NCI-H748 (cell line): ENCODE data around the gene PTPRG.

Source experiments
- DNase-seq: peaks from one replicate; lab custom pipeline; 2025; ENCODE audit not compliant: unreplicated experiment; lab: John Stamatoyannopoulos, UW

PTPRG gene

GRCh38 chr3:62168356-62168755, 607.0 kb downstream of the PTPRG start:
- DNase-seq = no peak

GRCh38 chr3:62169906-62170660, 608.7 kb downstream of the PTPRG start:
- DNase-seq = no peak

GRCh38 chr3:62171789-62172188, 610.4 kb downstream of the PTPRG start:
- DNase-seq = no peak

- no peak for DNase-seq
These were observed 610.8 kb downstream of the PTPRG start for GRCh38 chr3:62172199-62172598.

- DNase-seq = no peak
These were observed 612.7 kb downstream of the PTPRG start for GRCh38 chr3:62173939-62174515.

GRCh38 chr3:62175161-62175560, 613.8 kb downstream of the PTPRG start:
- no peak for DNase-seq

- no peak for DNase-seq
These were observed 616.7 kb downstream of the PTPRG start for GRCh38 chr3:62178032-62178431.

GRCh38 chr3:62178739-62179600, 617.6 kb downstream of the PTPRG start:
- no peak for DNase-seq

- no peak for DNase-seq
These were observed 619.1 kb downstream of the PTPRG start for GRCh38 chr3:62180514-62180913.

- no peak for DNase-seq
These were observed 621.7 kb downstream of the PTPRG start for GRCh38 chr3:62183087-62183486.

GRCh38 chr3:62183969-62184368, 622.6 kb downstream of the PTPRG start:
- no peak for DNase-seq

- peak; percentile 18 for DNase-seq
These were observed 623.2 kb downstream of the PTPRG start for GRCh38 chr3:62184559-62184958.

GRCh38 chr3:62187022-62187431, 625.7 kb downstream of the PTPRG start:
- DNase-seq = peak; percentile 22

- peak; percentile 64 for DNase-seq
These were observed 627.5 kb downstream of the PTPRG start for GRCh38 chr3:62188681-62189375.

GRCh38 chr3:62189376-62189698, 628.0 kb downstream of the PTPRG start:
- DNase-seq = no peak

- no peak for DNase-seq
These were observed 631.5 kb downstream of the PTPRG start for GRCh38 chr3:62192891-62193290.

GRCh38 chr3:62193586-62194345, 632.4 kb downstream of the PTPRG start:
- peak; percentile 44 for DNase-seq

GRCh38 chr3:62197350-62198012, 636.1 kb downstream of the PTPRG start:
- DNase-seq = no peak

- no peak for DNase-seq
These were observed 637.8 kb downstream of the PTPRG start for GRCh38 chr3:62199126-62199525.

- peak; percentile 29 for DNase-seq
These were observed 640.2 kb downstream of the PTPRG start for GRCh38 chr3:62201438-62202035.
